ENCODE data around the gene RNF152. TPM values are rescaled to one million over a fixed set of nuclear protein-coding genes. Genes with fewer than 3 reads are reported as not detected.

RNF152 gene
- total RNA-seq, 1 experiment from 2014 or later, result 2.0 TPM

- Histone ChIP-seq H3K79me2 (ENCODE audit: low read length) (no peaks in the 10 kb centered on the region), H3K27me3 (ENCODE audit: low read length) (no peaks in the 10 kb centered on the region), H4K20me1 (ENCODE audit: low read length) (no peaks in the 10 kb centered on the region), H3K4me1 (ENCODE audit: insufficient read depth, low read length) (no peaks in the 10 kb centered on the region), H2AFZ (ENCODE audit: low read length) (no peak overlapping the region), H3K9me3 (ENCODE audit: low read length) (no peaks in the 10 kb centered on the region), H3K9ac (ENCODE audit: low read length) (no peak overlapping the region), H3K4me2 (ENCODE audit: low read length) (no peak overlapping the region), H3F3A (ENCODE audit: low read length, unreplicated experiment) (no peaks in the 10 kb centered on the region), H3K27ac (ENCODE audit: low read length) (no peak overlapping the region), H3K36me3 (ENCODE audit: low read depth, low read length) (no peaks in the 10 kb centered on the region), H3K9me2 (replicated peaks; ENCODE audit: low read length) (no peaks in the 10 kb centered on the region), H3K4me3 (ENCODE audit: low read length) (no peak overlapping the region)
- no TSS peak for BruUV-seq (replicated peaks)
- ChIA-PET POLR2A (ENCODE audit: unreplicated experiment) (no interaction called here), CTCF (no interaction called here)
- intact Hi-C loops (cut with micrococcal nuclease), result no loop called here
- ATAC-seq, result no peak
- no peak for DNase-seq
- TF ChIP-seq EZH2 (IDR thresholded peaks at IDR 0.05; ENCODE audit: low read length, unreplicated experiment), result no peak
- TF ChIP-seq EZH2phosphoT487 (IDR thresholded peaks at IDR 0.05; ENCODE audit: borderline replicate concordance, low read length), result no peak
- TF ChIP-seq CTCF (conservative IDR thresholded peaks at IDR 0.05; ENCODE audit: low read depth, low read length), result no peak
Measured at GRCh38 chr18:61847164-61847791, 45.5 kb downstream of the RNF152 start.

GRCh38 chr18:61845197-61845596 is 47.6 kb downstream of the RNF152 start:
- Histone ChIP-seq H3K27ac (ENCODE audit: low read length) (no peak overlapping the region), H3K36me3 (ENCODE audit: low read depth, low read length) (no peaks in the 10 kb centered on the region), H3K9ac (ENCODE audit: low read length) (no peak overlapping the region), H4K20me1 (ENCODE audit: low read length) (no peaks in the 10 kb centered on the region), H3K4me3 (ENCODE audit: low read length) (no peak overlapping the region), H3F3A (ENCODE audit: low read length, unreplicated experiment) (no peaks in the 10 kb centered on the region), H3K27me3 (ENCODE audit: low read length) (no peaks in the 10 kb centered on the region), H3K9me2 (replicated peaks; ENCODE audit: low read length) (no peaks in the 10 kb centered on the region), H3K79me2 (ENCODE audit: low read length) (no peaks in the 10 kb centered on the region), H3K9me3 (ENCODE audit: low read length) (no peaks in the 10 kb centered on the region), H3K4me1 (ENCODE audit: insufficient read depth, low read length) (no peaks in the 10 kb centered on the region), H2AFZ (ENCODE audit: low read length) (no peak overlapping the region), H3K4me2 (ENCODE audit: low read length) (no peak overlapping the region)
- CTCF ChIA-PET, result no interaction called here
- POLR2A ChIA-PET (ENCODE audit: unreplicated experiment), result no interaction called here
- no peak for TF ChIP-seq EZH2 (IDR thresholded peaks at IDR 0.05; ENCODE audit: low read length, unreplicated experiment)
- TF ChIP-seq CTCF (conservative IDR thresholded peaks at IDR 0.05; ENCODE audit: low read depth, low read length), result no peak
- TF ChIP-seq EZH2phosphoT487 (IDR thresholded peaks at IDR 0.05; ENCODE audit: borderline replicate concordance, low read length), result no peak
- intact Hi-C loops (cut with micrococcal nuclease), result no loop called here
- no peak for ATAC-seq
- DNase-seq, result no peak
- BruUV-seq (replicated peaks), result no TSS peak

- H3K4me2 ChIP-seq (ENCODE audit: low read length), result no peak overlapping the region
- no peak overlapping the region for H2AFZ ChIP-seq (ENCODE audit: low read length)
- no peaks in the 10 kb centered on the region for H3K9me2 ChIP-seq (replicated peaks; ENCODE audit: low read length)
- TF ChIP-seq EZH2phosphoT487 (IDR thresholded peaks at IDR 0.05; ENCODE audit: borderline replicate concordance, low read length), result no peak
- no peak for TF ChIP-seq CTCF (conservative IDR thresholded peaks at IDR 0.05; ENCODE audit: low read depth, low read length)
- no peak for TF ChIP-seq EZH2 (IDR thresholded peaks at IDR 0.05; ENCODE audit: low read length, unreplicated experiment)
- intact Hi-C loops (cut with micrococcal nuclease), result no loop called here
- no peak overlapping the region for H3K4me3 ChIP-seq (ENCODE audit: low read length)
- H3F3A ChIP-seq (ENCODE audit: low read length, unreplicated experiment), result no peaks in the 10 kb centered on the region
- H3K9ac ChIP-seq (ENCODE audit: low read length), result no peak overlapping the region
- H3K9me3 ChIP-seq (ENCODE audit: low read length), result no peaks in the 10 kb centered on the region
- ATAC-seq (no peak), DNase-seq (no peak)
- no peaks in the 10 kb centered on the region for H3K36me3 ChIP-seq (ENCODE audit: low read depth, low read length)
- BruUV-seq (replicated peaks), result no TSS peak
- no peaks in the 10 kb centered on the region for H3K4me1 ChIP-seq (ENCODE audit: insufficient read depth, low read length)
- H4K20me1 ChIP-seq (ENCODE audit: low read length), result no peaks in the 10 kb centered on the region
- H3K27me3 ChIP-seq (ENCODE audit: low read length), result no peaks in the 10 kb centered on the region
- H3K27ac ChIP-seq (ENCODE audit: low read length), result no peak overlapping the region
- CTCF ChIA-PET, result no interaction called here
- POLR2A ChIA-PET (ENCODE audit: unreplicated experiment), result no interaction called here
- no peaks in the 10 kb centered on the region for H3K79me2 ChIP-seq (ENCODE audit: low read length)
Measured at GRCh38 chr18:61844726-61845125, 48.1 kb downstream of the RNF152 start.

Data from PC-3 (cell line).